NCI-H1694 treated with DMSO at 0.1 percent for 48 hours (cell line): ENCODE data around the gene RGS14.
A peak's percentile ranks its signal among the peaks of the same experiment; 100 is the strongest.
"Not testable (repeated sequence)": the region's sequence is repeated elsewhere in the genome, so short reads cannot be mapped to it uniquely, and the experiment has no call there.

ENCODE experiments used
- DNase-seq: peaks from one replicate; lab custom pipeline; 2025; lab: John Stamatoyannopoulos, UW

Gene RGS14

GRCh38 chr5:177403792-177404640, 46.3 kb downstream of the RGS14 start:
- DNase-seq: peak; percentile 32

GRCh38 chr5:177404641-177405179, 47.0 kb downstream of the RGS14 start:
- peak; percentile 16 for DNase-seq

GRCh38 chr5:177405312-177405711, 47.6 kb downstream of the RGS14 start:
- no peak for DNase-seq

GRCh38 chr5:177405805-177406204, 48.1 kb downstream of the RGS14 start:
- DNase-seq: no peak

- no peak for DNase-seq
Measured at GRCh38 chr5:177409043-177409801, 51.5 kb downstream of the RGS14 start, which contains the start of gene F12. Gene F12, minus strand, starts transcription at chr5:177409564. Its CDS starts 37 bp downstream, at chr5:177409527.

DNA sequence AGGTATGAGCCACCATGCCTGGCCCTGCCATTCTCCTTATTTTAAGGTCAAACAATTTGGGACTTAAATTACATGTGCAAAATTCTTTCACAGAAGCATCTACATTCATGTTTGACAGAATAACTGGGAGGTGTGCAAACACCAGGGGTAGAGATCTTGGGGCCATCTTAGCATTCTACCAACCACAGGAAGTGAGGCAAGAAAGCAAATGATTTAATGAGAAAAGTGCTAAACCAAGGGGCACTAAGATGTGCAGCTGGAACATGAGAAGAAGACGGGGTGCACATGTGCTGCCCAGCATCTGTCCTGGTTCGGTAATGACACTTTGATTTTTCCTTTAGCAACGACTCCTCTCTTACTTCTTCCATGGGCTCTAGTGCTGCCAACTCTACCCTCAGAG, 52.9 kb downstream of the RGS14 start:
- DNase-seq: no peak

GRCh38 chr5:177412603-177413233, 55.0 kb downstream of the RGS14 start:
- no peak for DNase-seq

DNA sequence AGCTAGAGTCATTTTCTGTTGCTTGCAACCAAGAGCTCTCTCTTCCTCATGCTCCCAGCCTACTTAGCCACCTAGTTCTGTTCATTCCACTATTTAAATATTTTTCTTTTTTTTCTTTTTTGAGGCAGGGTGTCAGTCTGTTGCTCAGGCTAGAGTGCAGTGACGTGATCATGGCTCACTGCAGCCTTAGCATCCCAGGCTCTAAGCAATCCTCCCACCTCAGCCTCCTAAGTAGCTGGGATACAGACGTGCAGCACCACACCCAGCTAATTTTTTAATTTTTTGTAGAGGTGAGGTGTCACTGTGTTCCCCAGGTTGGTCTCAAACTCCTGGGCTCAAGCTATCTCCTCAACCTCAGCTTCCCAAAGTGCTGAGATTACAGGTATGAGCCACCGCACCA, 56.8 kb downstream of the RGS14 start:
- no peak for DNase-seq

DNA sequence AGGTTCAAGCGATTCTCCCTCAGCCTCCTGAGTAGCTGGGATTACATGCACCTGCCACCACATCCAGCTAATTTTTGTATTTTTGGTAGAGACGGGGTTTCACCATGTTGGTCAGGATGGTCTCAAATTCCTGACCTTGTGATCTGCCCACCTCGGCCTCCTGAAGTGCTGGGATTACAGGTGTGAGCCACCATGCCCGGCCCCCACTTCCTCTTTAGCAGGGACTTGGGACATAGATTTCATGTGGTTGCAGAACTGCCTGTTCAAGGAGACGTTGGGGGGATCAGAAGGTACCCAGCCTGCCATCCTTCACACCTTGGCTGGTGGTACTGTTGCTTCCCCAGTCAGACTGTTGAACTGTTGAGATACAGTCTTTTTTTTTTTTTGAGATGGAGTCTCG, 59.4 kb downstream of the RGS14 start:
- not testable (repeated sequence) for DNase-seq

GRCh38 chr5:177419046-177419445, 61.3 kb downstream of the RGS14 start:
- DNase-seq: no peak

DNA sequence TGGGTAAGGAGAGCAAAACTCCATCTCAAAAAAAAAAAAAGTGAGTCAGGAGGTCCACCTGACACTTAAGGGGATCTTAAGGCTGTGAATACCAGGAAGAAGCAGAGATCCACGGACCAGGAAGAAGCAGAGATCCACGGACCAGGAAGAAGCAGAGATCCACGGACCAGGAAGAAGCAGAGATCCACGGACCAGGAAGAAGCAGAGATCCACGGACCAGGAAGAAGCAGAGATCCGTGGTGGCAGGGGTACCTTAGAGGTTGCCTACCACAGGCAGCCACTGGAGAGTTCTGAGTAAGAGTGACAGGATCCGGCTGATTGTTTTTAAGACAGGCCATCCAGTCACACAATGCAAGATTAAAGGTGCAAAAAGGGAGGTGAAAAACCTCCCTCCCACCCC, 62.7 kb downstream of the RGS14 start:
- not testable (repeated sequence) for DNase-seq

- DNase-seq: no peak
Measured at GRCh38 chr5:177421062-177421798, 63.5 kb downstream of the RGS14 start.
